ENCODE measurements around the gene CFAP53. TPM values are rescaled to one million over a fixed set of nuclear protein-coding genes. Genes with fewer than 3 reads are reported as not detected.

CFAP53 gene
- total and polyA plus RNA-seq, 2 of the 13 experiments (the other 11 are each of a cell fraction or from before 2014, with no cell fraction given): 0.05 to 0.07 TPM

DNA sequence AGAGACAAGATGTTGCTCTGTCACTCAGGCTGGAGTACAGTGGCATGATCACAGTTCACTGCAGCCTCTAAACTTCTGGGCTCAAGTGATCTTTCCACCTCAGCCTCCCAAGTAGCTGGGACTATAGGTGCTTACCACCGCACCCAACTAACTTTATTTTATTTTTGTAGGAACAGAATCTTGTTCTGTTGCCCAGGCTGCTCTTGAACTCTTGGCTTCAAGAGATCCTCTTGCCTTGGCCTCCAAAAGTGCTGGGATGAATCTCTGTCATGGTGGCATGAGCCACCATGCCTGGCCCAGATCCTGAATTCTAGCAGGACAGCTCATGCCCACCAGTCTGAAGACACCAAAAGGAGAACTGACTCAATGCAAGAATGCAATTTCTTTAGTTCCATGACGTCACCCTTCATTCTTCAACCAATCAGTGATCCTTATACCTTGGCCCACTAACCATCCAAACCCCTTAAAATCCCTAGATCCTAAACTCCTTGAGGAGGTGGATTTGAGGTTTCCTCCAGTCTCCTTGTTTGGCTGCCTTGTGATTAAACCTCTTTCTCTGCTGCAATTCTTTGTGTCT lies 46.8 kb upstream of the CFAP53 start:
- Histone ChIP-seq H4K20me1 (ENCODE audit: insufficient read depth, low read length) (no peaks in the 10 kb centered on the region), H3K79me2 (ENCODE audit: insufficient read depth, low read length) (no peaks in the 10 kb centered on the region), H3K4me1 (ENCODE audit: insufficient read depth, low read length) (peaks cover 41% of the 10 kb centered on the region), H2AFZ (ENCODE audit: low read length) (no peak overlapping the region), H3K4me2 (ENCODE audit: low read depth, low read length) (peak overlapping the region; percentile 41; the same call in 1 of the 2 replicates), H3K36me3 (replicated peaks in 1 of 2; ENCODE audit: control insufficient read depth in 1 of 2, insufficient read depth in 2 of 2, low read length in 2 of 2) (no peaks in the 10 kb centered on the region), H3K9me3 (ENCODE audit: low read length) (no peaks in the 10 kb centered on the region), H3K27ac (ENCODE audit: extremely low read length, insufficient read depth, low read length) (no peak overlapping the region), H3K4me3 (replicated peaks in 1 of 3; ENCODE audit: insufficient read depth in 1 of 3, low read depth in 2 of 3, low read length in 3 of 3) (no peak overlapping the region), H3K27me3 (ENCODE audit: control insufficient read depth in 1 of 2, insufficient read depth in 2 of 2, low read length in 2 of 2) (no peaks in the 10 kb centered on the region), H3K9ac (ENCODE audit: insufficient read depth, low read depth, low read length) (no peak overlapping the region)
- TF ChIP-seq ZNF547 (CRISPR knock-in tag; IDR thresholded peaks at IDR 0.05): no peak
- TF ChIP-seq HES4 (CRISPR knock-in tag; IDR thresholded peaks at IDR 0.05; ENCODE audit: borderline replicate concordance): no peak
- TF ChIP-seq CREB1 (IDR thresholded peaks at IDR 0.05): peak; percentile 93
- no peak for TF ChIP-seq CREB1 (CRISPR knock-in tag; IDR thresholded peaks at IDR 0.05)
- no peak for TF ChIP-seq HOXD1 (CRISPR knock-in tag; IDR thresholded peaks at IDR 0.05)
- TF ChIP-seq ATF7 (IDR thresholded peaks at IDR 0.05): peak; percentile 98
- no peak for TF ChIP-seq ATF7 (CRISPR knock-in tag; IDR thresholded peaks at IDR 0.05)
- TF ChIP-seq, protein P1, sequence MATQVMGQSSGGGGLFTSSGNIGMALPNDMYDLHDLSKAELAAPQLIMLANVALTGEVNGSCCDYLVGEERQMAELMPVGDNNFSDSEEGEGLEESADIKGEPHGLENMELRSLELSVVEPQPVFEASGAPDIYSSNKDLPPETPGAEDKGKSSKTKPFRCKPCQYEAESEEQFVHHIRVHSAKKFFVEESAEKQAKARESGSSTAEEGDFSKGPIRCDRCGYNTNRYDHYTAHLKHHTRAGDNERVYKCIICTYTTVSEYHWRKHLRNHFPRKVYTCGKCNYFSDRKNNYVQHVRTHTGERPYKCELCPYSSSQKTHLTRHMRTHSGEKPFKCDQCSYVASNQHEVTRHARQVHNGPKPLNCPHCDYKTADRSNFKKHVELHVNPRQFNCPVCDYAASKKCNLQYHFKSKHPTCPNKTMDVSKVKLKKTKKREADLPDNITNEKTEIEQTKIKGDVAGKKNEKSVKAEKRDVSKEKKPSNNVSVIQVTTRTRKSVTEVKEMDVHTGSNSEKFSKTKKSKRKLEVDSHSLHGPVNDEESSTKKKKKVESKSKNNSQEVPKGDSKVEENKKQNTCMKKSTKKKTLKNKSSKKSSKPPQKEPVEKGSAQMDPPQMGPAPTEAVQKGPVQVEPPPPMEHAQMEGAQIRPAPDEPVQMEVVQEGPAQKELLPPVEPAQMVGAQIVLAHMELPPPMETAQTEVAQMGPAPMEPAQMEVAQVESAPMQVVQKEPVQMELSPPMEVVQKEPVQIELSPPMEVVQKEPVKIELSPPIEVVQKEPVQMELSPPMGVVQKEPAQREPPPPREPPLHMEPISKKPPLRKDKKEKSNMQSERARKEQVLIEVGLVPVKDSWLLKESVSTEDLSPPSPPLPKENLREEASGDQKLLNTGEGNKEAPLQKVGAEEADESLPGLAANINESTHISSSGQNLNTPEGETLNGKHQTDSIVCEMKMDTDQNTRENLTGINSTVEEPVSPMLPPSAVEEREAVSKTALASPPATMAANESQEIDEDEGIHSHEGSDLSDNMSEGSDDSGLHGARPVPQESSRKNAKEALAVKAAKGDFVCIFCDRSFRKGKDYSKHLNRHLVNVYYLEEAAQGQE (IDR thresholded peaks at IDR 0.05; ENCODE audit: borderline replicate concordance in 1 of 2, low read depth in 1 of 2, low read length in 2 of 2): no peak
- TF ChIP-seq, protein P2, sequence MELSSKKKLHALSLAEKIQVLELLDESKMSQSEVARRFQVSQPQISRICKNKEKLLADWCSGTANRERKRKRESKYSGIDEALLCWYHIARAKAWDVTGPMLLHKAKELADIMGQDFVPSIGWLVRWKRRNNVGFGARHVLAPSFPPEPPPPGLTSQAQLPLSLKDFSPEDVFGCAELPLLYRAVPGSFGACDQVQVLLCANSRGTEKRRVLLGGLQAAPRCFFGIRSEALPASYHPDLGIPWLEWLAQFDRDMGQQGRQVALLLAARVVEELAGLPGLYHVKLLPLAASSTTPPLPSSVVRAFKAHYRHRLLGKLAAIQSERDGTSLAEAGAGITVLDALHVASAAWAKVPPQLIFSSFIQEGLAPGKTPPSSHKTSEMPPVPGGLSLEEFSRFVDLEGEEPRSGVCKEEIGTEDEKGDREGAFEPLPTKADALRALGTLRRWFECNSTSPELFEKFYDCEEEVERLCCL (CRISPR knock-in tag; IDR thresholded peaks at IDR 0.05; ENCODE audit: borderline replicate concordance): no peak
- intact Hi-C loops (cut with micrococcal nuclease; ENCODE audit: unreplicated experiment) (no loop called here), in situ Hi-C loops (cut with HindIII; ENCODE audit: extremely low pct_ligation_motif_present, low pct_unique_long_range_greater_than_20kb) (no loop called here)
- WGBS (ENCODE audit: low lambda C conversion rate): 50% methylated on average over 2 of the region's 2 CpGs
- BruUV-seq (replicated peaks): no TSS peak
- ChIA-PET POLR2A (no interaction called here), CTCF (ENCODE audit: low intra/inter-chr PET ratio, low total read pairs) (no interaction called here)
- ATAC-seq (no peak), FAIRE-seq (no peak), DNase-seq (ENCODE audit: low spot score) (no peak)
